Astrocyte (in vitro differentiated cells and primary cell): ENCODE data around the gene STAU1. TPM values are rescaled to one million over a fixed set of nuclear protein-coding genes. Genes with fewer than 3 reads are reported as not detected.

Experiments
- DNase-seq: peaks from one replicate; pipeline ENCODE4 v3.0.0-alpha.2; 2010; ENCODE audit warnings: low read depth
- FAIRE-seq: peaks from 2 replicates; lab custom pipeline; 2011; peaks lifted over from hg19 to GRCh38; lab: Jason Lieb, UNC
- H2AFZ ChIP-seq: 2 replicates; pipeline ENCODE4 v1.6.0; 2012; ENCODE audit warnings: low read depth, low read length, inconsistent platforms
- H3K27ac ChIP-seq: 2 replicates; pipeline ENCODE4 v1.5.1; 2011; ENCODE audit warnings: low read depth, low read length, inconsistent platforms
- H3K27me3 ChIP-seq: 2 replicates; pipeline ENCODE4 v1.6.0; 2011; ENCODE audit warnings: low read length, inconsistent platforms; ENCODE audit not compliant: insufficient read depth
- H3K36me3 ChIP-seq: 2 replicates; pipeline ENCODE4 v1.5.1; 2011; ENCODE audit warnings: low read length, inconsistent platforms; ENCODE audit not compliant: insufficient read depth
- H3K4me1 ChIP-seq: 2 replicates; pipeline ENCODE4 v1.5.1; 2011; ENCODE audit warnings: low read length, inconsistent platforms; ENCODE audit not compliant: insufficient read depth
- H3K4me2 ChIP-seq: 2 replicates; pipeline ENCODE4 v1.6.0; 2012; ENCODE audit warnings: low read length, inconsistent platforms
- H3K4me3 ChIP-seq: 2 replicates; pipeline ENCODE4 v1.5.1; 2011; ENCODE audit warnings: low read depth, mild to moderate bottlenecking, low read length, inconsistent platforms; ENCODE audit not compliant: insufficient read depth
- H3K79me2 ChIP-seq: 2 replicates; pipeline ENCODE4 v1.6.0; 2012; ENCODE audit warnings: mild to moderate bottlenecking, low read length, inconsistent platforms; ENCODE audit not compliant: insufficient read depth
- H3K9ac ChIP-seq: 2 replicates; pipeline ENCODE4 v1.6.0; 2012; ENCODE audit warnings: mild to moderate bottlenecking, low read length, inconsistent platforms
- H3K9me3 ChIP-seq: 2 replicates; pipeline ENCODE4 v1.5.1; 2012; ENCODE audit warnings: low read depth, mild to moderate bottlenecking, low read length, inconsistent platforms; ENCODE audit not compliant: insufficient read depth
- H4K20me1 ChIP-seq: 2 replicates; pipeline ENCODE4 v1.6.0; 2012; ENCODE audit warnings: low read length, inconsistent platforms; ENCODE audit not compliant: insufficient read depth
- H3K27ac Mint-ChIP-seq: one replicate; pipeline ENCODE4 v1.8.0; 2021; ENCODE audit warnings: mild to moderate bottlenecking, mixed read lengths; ENCODE audit not compliant: unreplicated experiment
- H3K27me3 Mint-ChIP-seq: one replicate; pipeline ENCODE4 v1.8.0; 2021; ENCODE audit warnings: low read depth, mixed read lengths; ENCODE audit not compliant: unreplicated experiment
- H3K36me3 Mint-ChIP-seq: one replicate; pipeline ENCODE4 v1.8.0; 2021; ENCODE audit warnings: low read depth, mixed read lengths; ENCODE audit not compliant: unreplicated experiment
- H3K4me1 Mint-ChIP-seq: one replicate; pipeline ENCODE4 v1.8.0; 2021; ENCODE audit warnings: low read depth, mixed read lengths; ENCODE audit not compliant: unreplicated experiment
- H3K4me3 Mint-ChIP-seq: one replicate; pipeline ENCODE4 v1.8.0; 2021; ENCODE audit warnings: mild to moderate bottlenecking, moderate library complexity, mixed read lengths; ENCODE audit not compliant: unreplicated experiment
- H3K9me3 Mint-ChIP-seq: one replicate; pipeline ENCODE4 v1.8.0; 2021; ENCODE audit warnings: mild to moderate bottlenecking, mixed read lengths; ENCODE audit not compliant: unreplicated experiment
- CTCF ChIP-seq: IDR thresholded peaks from 2 replicates; pipeline ENCODE4 v1.5.1; 2011; ENCODE audit warnings: low read depth, mild to moderate bottlenecking, inconsistent platforms, low read length, moderate library complexity; ENCODE audit not compliant: insufficient read depth
- EZH2 ChIP-seq: IDR thresholded peaks from 2 replicates; pipeline ENCODE4 v1.6.1; 2012; ENCODE audit warnings: mild to moderate bottlenecking, low read length, inconsistent platforms; ENCODE audit not compliant: insufficient read depth
- total RNA-seq: library from RNA; stranded (reverse); gene quantifications from 2 replicates; pipeline ENCODE4 v1.2.1, GENCODE V29; 2021

STAU1 gene
- total RNA-seq, 1 donor from 2014 or later = 98.0 TPM

- DNase-seq = peak; percentile 59
- H3K4me1 ChIP-seq = no peaks in the 10 kb centered on the region
- no peak overlapping the region for H3K4me3 Mint-ChIP-seq
- no peaks in the 10 kb centered on the region for H3K27me3 ChIP-seq
- no peak for FAIRE-seq
- H4K20me1 ChIP-seq = peaks cover 42% of the 10 kb centered on the region
- H3K4me1 Mint-ChIP-seq = no peaks in the 10 kb centered on the region
- H3K27ac Mint-ChIP-seq = no peak overlapping the region
- H3K36me3 ChIP-seq = peaks cover 12% of the 10 kb centered on the region
- no peak overlapping the region for H3K4me3 ChIP-seq
- peaks cover 4% of the 10 kb centered on the region for H3K36me3 Mint-ChIP-seq
- H3K27ac ChIP-seq = no peak overlapping the region
- no peak overlapping the region for H2AFZ ChIP-seq
- TF ChIP-seq CTCF (peak; percentile 54), EZH2 (no peak)
- H3K9me3 ChIP-seq = no peaks in the 10 kb centered on the region
- peaks cover 13% of the 10 kb centered on the region for H3K79me2 ChIP-seq
- no peak overlapping the region for H3K4me2 ChIP-seq
- H3K27me3 Mint-ChIP-seq = no peaks in the 10 kb centered on the region
- no peaks in the 10 kb centered on the region for H3K9me3 Mint-ChIP-seq
- no peak overlapping the region for H3K9ac ChIP-seq
Measured at GRCh38 chr20:49132995-49133478, 55.1 kb downstream of the STAU1 start.

GRCh38 chr20:49123982-49124381 lies 64.2 kb downstream of the STAU1 start:
- Histone ChIP-seq H3K4me1 (no peaks in the 10 kb centered on the region), H3K79me2 (no peaks in the 10 kb centered on the region), H2AFZ (no peak overlapping the region), H3K27me3 (no peaks in the 10 kb centered on the region), H3K27ac (no peak overlapping the region), H3K9me3 (no peaks in the 10 kb centered on the region), H3K4me2 (no peak overlapping the region), H3K36me3 (peaks cover 22% of the 10 kb centered on the region), H3K9ac (no peak overlapping the region), H3K4me3 (no peak overlapping the region), H4K20me1 (peaks cover 12% of the 10 kb centered on the region)
- DNase-seq (no peak), FAIRE-seq (no peak)
- peaks cover 19% of the 10 kb centered on the region for H3K36me3 Mint-ChIP-seq
- H3K27me3 Mint-ChIP-seq = no peaks in the 10 kb centered on the region
- H3K4me3 Mint-ChIP-seq = no peak overlapping the region
- no peak overlapping the region for H3K27ac Mint-ChIP-seq
- no peaks in the 10 kb centered on the region for H3K9me3 Mint-ChIP-seq
- TF ChIP-seq EZH2 = no peak
- no peak for TF ChIP-seq CTCF
- peaks cover 2% of the 10 kb centered on the region for H3K4me1 Mint-ChIP-seq

GRCh38 chr20:49122920-49123319 lies 65.2 kb downstream of the STAU1 start:
- Mint-ChIP-seq H3K4me1 (peaks cover 2% of the 10 kb centered on the region), H3K4me3 (no peak overlapping the region), H3K36me3 (peaks cover 25% of the 10 kb centered on the region), H3K27ac (no peak overlapping the region), H3K9me3 (no peaks in the 10 kb centered on the region), H3K27me3 (no peaks in the 10 kb centered on the region)
- Histone ChIP-seq H4K20me1 (peaks cover 14% of the 10 kb centered on the region), H3K9ac (no peak overlapping the region), H3K4me3 (no peak overlapping the region), H3K27me3 (no peaks in the 10 kb centered on the region), H3K4me2 (no peak overlapping the region), H3K27ac (no peak overlapping the region), H2AFZ (no peak overlapping the region), H3K79me2 (no peaks in the 10 kb centered on the region), H3K4me1 (no peaks in the 10 kb centered on the region), H3K36me3 (peaks cover 25% of the 10 kb centered on the region), H3K9me3 (no peaks in the 10 kb centered on the region)
- no peak for FAIRE-seq
- DNase-seq = no peak
- no peak for TF ChIP-seq CTCF
